OCI-LY7 (cell line): Measurements from ENCODE around the gene KLF12. TPM values are rescaled to one million over a fixed set of nuclear protein-coding genes. Genes with fewer than 3 reads are reported as not detected.

Experiments
- BruUV-seq: library from RNA; stranded (reverse); fragments of 400-500 nt; replicated peaks from 2 replicates; lab custom pipeline; 2021; lab: Mats Ljungman, UMichigan
- CTCF ChIA-PET: fragments of 300-600 bp; sonication (Branson Sonifier 250); formaldehyde crosslinking; loops from one replicate; lab custom pipeline; 2022; ENCODE audit warnings: antibody characterized with exemption; ENCODE audit not compliant: unreplicated experiment; lab: Charles Lee
- POLR2A ChIA-PET: fragments of 300-600 bp; sonication (Branson Sonifier 250); formaldehyde crosslinking; loops from one replicate; lab custom pipeline; 2022; ENCODE audit warnings: antibody characterized with exemption; lab: Charles Lee
- DNase-seq: peaks from one replicate; pipeline ENCODE4 v3.0.0-alpha.2; 2015; ENCODE audit warnings: low spot score
- H2AFZ ChIP-seq: fragments of 200-600 bp; sonication (generic), shearing (Covaris generic); 2 replicates; pipeline ENCODE4 v1.6.1; 2014; ENCODE audit warnings: mild to moderate bottlenecking, antibody characterized with exemption, low read length, moderate library complexity
- H3K27ac ChIP-seq: fragments of 200-600 bp; sonication (generic); 2 replicates; pipeline ENCODE4 v1.5.1; 2014; ENCODE audit warnings: mixed run types, low read depth, mild to moderate bottlenecking, moderate library complexity, low read length, inconsistent platforms; ENCODE audit not compliant: poor library complexity, severe bottlenecking
- H3K36me3 ChIP-seq: fragments of 200-600 bp; sonication (generic); 2 replicates; pipeline ENCODE4 v1.6.1; 2014; ENCODE audit warnings: mild to moderate bottlenecking, antibody characterized with exemption, low read length, moderate library complexity, mixed read lengths; ENCODE audit not compliant: insufficient read depth
- H3K4me1 ChIP-seq: fragments of 200-600 bp; sonication (generic); 2 replicates; pipeline ENCODE4 v1.5.1; 2014; ENCODE audit warnings: mild to moderate bottlenecking, low read length; ENCODE audit not compliant: insufficient read depth, poor library complexity, severe bottlenecking
- H3K4me2 ChIP-seq: fragments of 200-600 bp; sonication (generic); 2 replicates; pipeline ENCODE4 v1.6.1; 2014; ENCODE audit warnings: mild to moderate bottlenecking, low read length
- H3K4me3 ChIP-seq: fragments of 200-600 bp; sonication (generic); 2 replicates; pipeline ENCODE4 v1.5.1; 2014; ENCODE audit warnings: mild to moderate bottlenecking, low read depth, low read length; ENCODE audit not compliant: poor library complexity, severe bottlenecking
- H3K79me2 ChIP-seq: fragments of 200-600 bp; sonication (generic); 2 replicates; pipeline ENCODE4 v1.6.1; 2016; ENCODE audit warnings: low read depth, mild to moderate bottlenecking, low read length, moderate library complexity, mixed read lengths; ENCODE audit not compliant: insufficient read depth
- H3K9me2 ChIP-seq: fragments of 200-600 bp; sonication (generic); 2 replicates; pipeline ENCODE4 v1.6.1; 2016; ENCODE audit warnings: mild to moderate bottlenecking, low read length, mixed read lengths; ENCODE audit not compliant: insufficient read depth
- H3K9me3 ChIP-seq: fragments of 200-600 bp; sonication (generic); 2 replicates; pipeline ENCODE4 v1.6.1; 2014; ENCODE audit warnings: mild to moderate bottlenecking, mixed run types, low read length, mixed read lengths
- H4K20me1 ChIP-seq: fragments of 200-600 bp; sonication (generic); 2 replicates; pipeline ENCODE4 v1.6.1; 2014; ENCODE audit warnings: mild to moderate bottlenecking, antibody characterized with exemption, low read length, moderate library complexity, mixed read lengths; ENCODE audit not compliant: insufficient read depth
- CTCF ChIP-seq: fragments of 200-600 bp; sonication (generic); conservative IDR thresholded peaks from 2 replicates; pipeline ENCODE4 v1.5.1; 2014; ENCODE audit warnings: mild to moderate bottlenecking, antibody characterized with exemption, low read length, moderate library complexity, mixed read lengths
- EZH2phosphoT487 ChIP-seq: fragments of 200-600 bp; sonication (generic); IDR thresholded peaks from 2 replicates; pipeline ENCODE4 v1.6.1; 2018; ENCODE audit warnings: low read depth, borderline replicate concordance, mild to moderate bottlenecking, mixed run types, antibody characterized with exemption, low read length, moderate library complexity, mixed read lengths
- intact Hi-C: fragments of 100-400 bp; cut with micrococcal nuclease; formaldehyde crosslinking; loops from one replicate; pipeline ENCODE4 v1.10.0; 2022; ENCODE audit not compliant: unreplicated experiment
- total RNA-seq, 2 experiments: library from RNA; depleted of rRNA in 1 of 2; stranded (reverse); fragments of >200 nt in 1 of 2; shearing (Covaris generic) in 1 of 2; gene quantifications; 2 replicates each; pipeline ENCODE4 v1.2.3, GENCODE V29; 2014 to 2022

The KLF12 gene
- total RNA-seq, 2 experiments from 2014 or later: 13.3 to 40.1 TPM

- H3K79me2 ChIP-seq: peaks cover 83% of the 10 kb centered on the region; the same call in 1 of the 2 replicates
- H3K9me3 ChIP-seq: peaks cover 31% of the 10 kb centered on the region
- CTCF ChIA-PET: no interaction called here
- POLR2A ChIA-PET: interaction anchor here (0.6 to 1.2 kb wide), 3 partner anchors 31 to 281 kb away, joined by 3 to 5 read pairs (median 3); no protein-coding TSS in a partner anchor
- H4K20me1 ChIP-seq: no peaks in the 10 kb centered on the region
- no TSS peak for BruUV-seq
- TF ChIP-seq CTCF (no peak), EZH2phosphoT487 (no peak)
- H3K4me2 ChIP-seq: no peak overlapping the region
- no peak for DNase-seq
- peaks cover 39% of the 10 kb centered on the region for H3K36me3 ChIP-seq
- H3K9me2 ChIP-seq: no peaks in the 10 kb centered on the region
- H2AFZ ChIP-seq: no peak overlapping the region
- H3K4me3 ChIP-seq: no peak overlapping the region
- no peak overlapping the region for H3K27ac ChIP-seq
- intact Hi-C loops: no loop called here
- H3K4me1 ChIP-seq: no peaks in the 10 kb centered on the region
Observed at GRCh38 chr13:74111399-74111798, 22.8 kb downstream of the KLF12 start.

GRCh38 chr13:74110053-74110452 is 24.2 kb downstream of the KLF12 start:
- H2AFZ ChIP-seq: no peak overlapping the region
- H3K4me3 ChIP-seq: no peak overlapping the region
- no peak overlapping the region for H3K27ac ChIP-seq
- H3K36me3 ChIP-seq: peaks cover 34% of the 10 kb centered on the region
- no peak overlapping the region for H3K4me2 ChIP-seq
- ChIA-PET POLR2A (interaction anchor here (1.1 to 1.4 kb wide), 2 partner anchors 14 to 19 kb away, joined by 4 to 6 read pairs; no protein-coding TSS in a partner anchor), CTCF (no interaction called here)
- peaks cover 88% of the 10 kb centered on the region; the same call in 1 of the 2 replicates for H3K79me2 ChIP-seq
- no TSS peak for BruUV-seq
- H3K9me2 ChIP-seq: no peaks in the 10 kb centered on the region
- TF ChIP-seq EZH2phosphoT487 (no peak), CTCF (no peak)
- peaks cover 24% of the 10 kb centered on the region for H3K9me3 ChIP-seq
- no peaks in the 10 kb centered on the region for H4K20me1 ChIP-seq
- intact Hi-C loops: no loop called here
- H3K4me1 ChIP-seq: no peaks in the 10 kb centered on the region
- no peak for DNase-seq

- H3K9me3 ChIP-seq: peaks cover 21% of the 10 kb centered on the region
- TF ChIP-seq EZH2phosphoT487 (no peak), CTCF (no peak)
- no peak for DNase-seq
- intact Hi-C loops: no loop called here
- H3K36me3 ChIP-seq: peaks cover 28% of the 10 kb centered on the region
- BruUV-seq: no TSS peak
- no peaks in the 10 kb centered on the region for H3K4me1 ChIP-seq
- H2AFZ ChIP-seq: no peak overlapping the region
- H4K20me1 ChIP-seq: 0 out of 2 replicates have a peak, but pooled peaks cover 4% of the 10 kb centered on the region
- H3K9me2 ChIP-seq: no peaks in the 10 kb centered on the region
- no peak overlapping the region for H3K4me3 ChIP-seq
- H3K79me2 ChIP-seq: peaks cover 93% of the 10 kb centered on the region; the same call in 1 of the 2 replicates
- CTCF ChIA-PET: no interaction called here
- H3K27ac ChIP-seq: no peak overlapping the region
- POLR2A ChIA-PET: no interaction called here
- H3K4me2 ChIP-seq: no peak overlapping the region
Observed at GRCh38 chr13:74107598-74107997, 26.6 kb downstream of the KLF12 start.
